Spleen (tissue), 11 donors: ENCODE results near the gene GAS7. TPM values are rescaled to one million over a fixed set of nuclear protein-coding genes. Genes with fewer than 3 reads are reported as not detected.
"Not testable (repeated sequence)": the region's sequence is repeated elsewhere in the genome, so short reads cannot be mapped to it uniquely, and the experiment has no call there.

Source experiments
- DNase-seq: peaks from one replicate; pipeline ENCODE4 v3.0.0-alpha.2; 2020
- H3K27ac ChIP-seq, 8 donors: fragments of 200-600 bp; sonication (generic) in 7 of 8; 1 replicate in 4 of 8; 2 replicates in 4 of 8; pipeline versions ENCODE4 v1.5.0 to v1.8.0; 2016 to 2021; ENCODE audit warnings: inconsistent platforms in 4 of 8, mild to moderate bottlenecking in 4 of 8, moderate library complexity in 1 of 8
- H3K27me3 ChIP-seq, 7 donors: fragments of 200-600 bp; sonication (generic) in 6 of 7; replicated peaks in 1 of 7; 1 replicate in 4 of 7; 2 replicates in 3 of 7; pipeline versions ENCODE4 v1.5.0 to v1.8.0; 2016 to 2021; ENCODE audit warnings: inconsistent platforms in 3 of 7, mild to moderate bottlenecking in 1 of 7
- H3K36me3 ChIP-seq, 6 donors: fragments of 200-600 bp; sonication (generic) in 5 of 6; 1 replicate in 4 of 6; 2 replicates in 2 of 6; pipeline versions ENCODE4 v1.5.0 to v1.8.0; 2016 to 2021; ENCODE audit warnings: inconsistent platforms in 2 of 6
- H3K4me1 ChIP-seq, 6 donors: fragments of 200-600 bp; sonication (generic) in 5 of 6; 1 replicate in 3 of 6; 2 replicates in 3 of 6; pipeline versions ENCODE4 v1.5.0 to v1.8.0; 2016 to 2021; ENCODE audit warnings: inconsistent platforms in 3 of 6
- H3K4me3 ChIP-seq, 8 donors: fragments of 200-600 bp; sonication (generic) in 7 of 8; 1 replicate in 4 of 8; 2 replicates in 4 of 8; pipeline versions ENCODE4 v1.5.0 to v1.8.0; 2016 to 2021; ENCODE audit warnings: inconsistent platforms in 4 of 8, mild to moderate bottlenecking in 4 of 8, moderate library complexity in 2 of 8
- H3K9me3 ChIP-seq, 8 donors: fragments of 200-600 bp; sonication (generic) in 7 of 8; 1 replicate in 4 of 8; 2 replicates in 4 of 8; pipeline versions ENCODE4 v1.5.0 to v1.8.0; 2016 to 2021; ENCODE audit warnings: inconsistent platforms in 4 of 8
- POLR2A ChIP-seq, 3 donors: fragments of 450-650 bp; IDR thresholded peaks; one replicate each; pipeline ENCODE4 v1.5.1; 2017; ENCODE audit warnings: antibody characterized with exemption in 3 of 3, mild to moderate bottlenecking in 1 of 3
- POLR2AphosphoS5 ChIP-seq, 3 donors: sonication (generic); formaldehyde crosslinking; IDR thresholded peaks; one replicate each; pipeline ENCODE4 v1.5.1; 2017; ENCODE audit warnings: antibody characterized with exemption in 3 of 3
- WGBS, 5 donors: extraction: QIAGEN DNeasy Blood & Tissue Kit in 3 of 5; methylation state at CpG; one replicate each; pipeline versions ENCODE4 v1.1.5 to v1.1.7; 2013 to 2018; 5-methylcytosine and 5-hydroxymethylcytosine counted together
- intact Hi-C: fragments of 100-400 bp; cut with DNase I; formaldehyde crosslinking; loops from one replicate; pipeline ENCODE4 v1.15.0; 2023; ENCODE audit warnings: low total_unique reads
- polyA plus RNA-seq, 3 donors: library from polyadenylated mRNA; stranded (reverse); fragments of 200-250 nt; gene quantifications; one replicate each; pipeline ENCODE4 v1.2.1, GENCODE V29; 2013
- total RNA-seq, 7 donors: library from RNA; depleted of rRNA in 3 of 7; stranded (reverse); fragments of >200 nt in 3 of 7; fragmentation: NEBNext Ultra II Directional in 4 of 7; extraction: Animal tissue kit (Norgen Biotek cat#: 25700) in 4 of 7; gene quantifications; one replicate each; pipeline versions ENCODE4 v1.1.0 to v1.2.1, GENCODE V29; 2016 to 2021
- TF ChIP-seq, protein P1 (sequence below), 11 experiments: fragments of 200-600 bp in 7 of 11; fragments of 450-650 bp in 4 of 11; sonication (generic) in 4 of 11; IDR thresholded peaks in 8 of 11; conservative IDR thresholded peaks in 3 of 11; 1 replicate in 7 of 11; 2 replicates in 4 of 11; pipeline versions ENCODE4 v1.4.0 to v1.8.0; 2016 to 2021; ENCODE audit warnings: antibody characterized with exemption in 11 of 11, inconsistent platforms in 4 of 11, mild to moderate bottlenecking in 1 of 11
- donor health status: healthy with polysubstance abuse.
- donor health status: DM: no; HTN: no; CAD: no; lungs with moderate emphysema.
- donor health status: DM: no; HTN: no; CAD: no.
- donor health status: Bipolar disorder and iron deficiency.
- donor health status: healthy.
- donor health status: DM: no; HTN: no; CAD: no.
- donor health status: DM: yes; HTN: yes; CAD: no.

The GAS7 gene
- total and polyA plus RNA-seq, 10 donors, result 4.1 to 127 (median 60.9) TPM

DNA sequence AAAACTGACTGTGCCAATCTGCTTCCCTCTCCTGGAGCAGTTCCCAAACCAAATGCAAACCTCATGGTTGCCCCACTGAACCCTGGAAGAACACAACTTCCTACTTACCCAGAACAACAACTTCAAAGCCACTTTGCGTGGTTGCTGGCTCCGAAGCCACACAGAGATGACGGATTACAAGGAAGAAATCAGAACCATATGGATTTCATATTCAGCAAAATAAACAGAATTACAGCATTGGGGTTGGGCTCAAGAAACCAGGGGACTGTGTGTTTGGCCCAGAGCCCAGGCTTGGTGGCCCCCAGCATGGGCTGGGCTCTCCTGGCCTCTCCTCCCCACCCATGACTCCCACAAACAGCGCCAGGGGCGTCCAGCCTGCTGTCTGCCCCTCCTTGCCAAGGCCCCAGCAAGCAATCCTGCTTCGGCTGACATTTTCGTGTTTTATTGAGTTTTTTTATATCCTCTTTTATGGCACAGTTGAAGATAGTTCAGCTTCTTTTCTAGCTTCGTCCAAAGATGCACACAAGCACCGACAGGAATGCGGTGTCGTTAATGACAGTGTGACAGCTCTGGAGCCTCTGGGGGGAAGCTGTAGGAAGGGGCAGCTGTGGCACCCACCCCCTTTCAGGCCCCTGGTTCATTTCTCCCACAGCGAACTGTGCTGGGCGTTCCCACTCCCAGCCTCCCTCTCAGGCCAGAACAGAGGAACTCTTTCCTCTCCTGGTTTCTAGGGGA, 137.1 kb downstream of the GAS7 start:
- Histone ChIP-seq H3K4me1 (peaks cover 7 to 68% (median 56%) of the 10 kb centered on the region in 6 donors), H3K27me3 (no peaks in the 10 kb centered on the region), H3K27ac (peak overlapping the region in 3 of 8 donors; percentile 24 to 59 (median 30)), H3K36me3 (no peaks in the 10 kb centered on the region), H3K9me3 (peaks cover 0 to 16% (median 9%) of the 10 kb centered on the region in 8 donors), H3K4me3 (no peak overlapping the region)
- intact Hi-C loops, result no loop called here
- DNase-seq, result no peak
- 74 to 88% (median 82%) methylated on average over 13 of the region's 13 CpGs for WGBS, 5 donors
- TF ChIP-seq POLR2A (IDR thresholded peaks at IDR 0.05) (no peak), POLR2AphosphoS5 (IDR thresholded peaks at IDR 0.05) (peak in 1 of 3 donors; percentile 15)

DNA sequence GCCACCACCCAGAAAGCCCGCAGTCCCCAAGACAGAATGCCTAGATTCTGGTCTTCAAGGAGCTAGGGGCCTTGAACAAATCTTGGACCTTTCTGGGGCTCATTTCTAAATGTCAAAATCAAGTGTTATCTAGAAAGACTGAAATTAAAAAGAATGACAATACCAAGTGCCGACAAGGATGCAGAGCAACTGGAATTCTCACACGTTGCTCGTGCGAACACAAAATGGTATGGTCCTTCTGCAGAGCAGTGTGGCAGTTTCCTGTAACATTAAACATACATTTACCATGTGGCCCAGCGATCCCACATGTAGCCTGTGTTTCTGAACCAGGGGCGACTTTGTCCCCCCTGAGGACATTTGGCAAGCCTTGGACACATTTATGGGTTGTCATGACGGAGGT, 137.9 kb downstream of the GAS7 start:
- TF ChIP-seq POLR2AphosphoS5 (IDR thresholded peaks at IDR 0.05) (no peak), POLR2A (IDR thresholded peaks at IDR 0.05) (no peak)
- TF ChIP-seq, protein P1, sequence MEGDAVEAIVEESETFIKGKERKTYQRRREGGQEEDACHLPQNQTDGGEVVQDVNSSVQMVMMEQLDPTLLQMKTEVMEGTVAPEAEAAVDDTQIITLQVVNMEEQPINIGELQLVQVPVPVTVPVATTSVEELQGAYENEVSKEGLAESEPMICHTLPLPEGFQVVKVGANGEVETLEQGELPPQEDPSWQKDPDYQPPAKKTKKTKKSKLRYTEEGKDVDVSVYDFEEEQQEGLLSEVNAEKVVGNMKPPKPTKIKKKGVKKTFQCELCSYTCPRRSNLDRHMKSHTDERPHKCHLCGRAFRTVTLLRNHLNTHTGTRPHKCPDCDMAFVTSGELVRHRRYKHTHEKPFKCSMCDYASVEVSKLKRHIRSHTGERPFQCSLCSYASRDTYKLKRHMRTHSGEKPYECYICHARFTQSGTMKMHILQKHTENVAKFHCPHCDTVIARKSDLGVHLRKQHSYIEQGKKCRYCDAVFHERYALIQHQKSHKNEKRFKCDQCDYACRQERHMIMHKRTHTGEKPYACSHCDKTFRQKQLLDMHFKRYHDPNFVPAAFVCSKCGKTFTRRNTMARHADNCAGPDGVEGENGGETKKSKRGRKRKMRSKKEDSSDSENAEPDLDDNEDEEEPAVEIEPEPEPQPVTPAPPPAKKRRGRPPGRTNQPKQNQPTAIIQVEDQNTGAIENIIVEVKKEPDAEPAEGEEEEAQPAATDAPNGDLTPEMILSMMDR (IDR thresholded peaks at IDR 0.05 in 8 of 11, conservative IDR thresholded peaks at IDR 0.05 in 3 of 11), result no peak
- H3K36me3 ChIP-seq, result no peaks in the 10 kb centered on the region
- intact Hi-C loops, result no loop called here
- no peak for DNase-seq
- H3K27ac ChIP-seq, result peak overlapping the region in 1 of 8 donors; percentile 24
- H3K9me3 ChIP-seq, result peaks cover 0 to 9% (median 5%) of the 10 kb centered on the region in 8 donors
- WGBS, 5 donors, result 95 to 98% (median 96%) methylated on average over 8 of the region's 8 CpGs
- peaks cover 7 to 68% (median 56%) of the 10 kb centered on the region in 6 donors for H3K4me1 ChIP-seq
- no peaks in the 10 kb centered on the region for H3K27me3 ChIP-seq
- no peak overlapping the region for H3K4me3 ChIP-seq

DNA sequence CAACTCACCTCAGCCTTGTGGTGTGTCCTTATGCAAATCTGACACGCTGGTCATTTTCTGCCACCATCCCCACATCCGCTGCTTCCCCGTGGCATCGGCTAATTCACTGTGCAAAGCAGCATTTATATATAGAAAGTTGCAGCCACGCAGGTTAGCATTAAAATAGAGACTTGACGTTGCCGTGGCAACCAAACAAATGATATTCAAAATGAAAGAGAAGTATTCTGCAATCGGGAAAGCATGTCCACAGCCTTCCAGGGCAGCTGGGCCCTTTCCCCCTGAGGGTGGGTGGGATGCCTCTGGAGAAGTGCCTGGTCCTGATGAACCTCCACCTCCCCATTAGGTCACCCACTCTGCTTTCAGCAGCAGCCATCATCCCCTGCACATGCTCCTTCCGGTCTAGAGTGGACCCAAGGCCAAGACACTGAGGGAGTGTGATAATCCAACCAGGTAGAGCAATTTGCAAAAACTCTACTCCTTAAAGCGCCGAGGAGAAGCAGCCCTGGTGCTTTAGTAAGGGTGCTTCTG, 138.7 kb downstream of the GAS7 start:
- Histone ChIP-seq H3K4me3 (no peak overlapping the region), H3K27me3 (no peaks in the 10 kb centered on the region), H3K4me1 (peaks cover 7 to 66% (median 56%) of the 10 kb centered on the region in 6 donors), H3K27ac (no peak overlapping the region), H3K36me3 (no peaks in the 10 kb centered on the region), H3K9me3 (peaks cover 0 to 2% (median 0%) of the 10 kb centered on the region in 8 donors)
- intact Hi-C loops, result no loop called here
- TF ChIP-seq, protein P1 (IDR thresholded peaks at IDR 0.05 in 8 of 11, conservative IDR thresholded peaks at IDR 0.05 in 3 of 11), result no peak
- TF ChIP-seq POLR2A (IDR thresholded peaks at IDR 0.05) (no peak), POLR2AphosphoS5 (IDR thresholded peaks at IDR 0.05) (no peak)
- DNase-seq, result no peak
- 57 to 68% (median 62%) methylated on average over 10 to 11 of the region's 11 CpGs for WGBS, 5 donors

DNA sequence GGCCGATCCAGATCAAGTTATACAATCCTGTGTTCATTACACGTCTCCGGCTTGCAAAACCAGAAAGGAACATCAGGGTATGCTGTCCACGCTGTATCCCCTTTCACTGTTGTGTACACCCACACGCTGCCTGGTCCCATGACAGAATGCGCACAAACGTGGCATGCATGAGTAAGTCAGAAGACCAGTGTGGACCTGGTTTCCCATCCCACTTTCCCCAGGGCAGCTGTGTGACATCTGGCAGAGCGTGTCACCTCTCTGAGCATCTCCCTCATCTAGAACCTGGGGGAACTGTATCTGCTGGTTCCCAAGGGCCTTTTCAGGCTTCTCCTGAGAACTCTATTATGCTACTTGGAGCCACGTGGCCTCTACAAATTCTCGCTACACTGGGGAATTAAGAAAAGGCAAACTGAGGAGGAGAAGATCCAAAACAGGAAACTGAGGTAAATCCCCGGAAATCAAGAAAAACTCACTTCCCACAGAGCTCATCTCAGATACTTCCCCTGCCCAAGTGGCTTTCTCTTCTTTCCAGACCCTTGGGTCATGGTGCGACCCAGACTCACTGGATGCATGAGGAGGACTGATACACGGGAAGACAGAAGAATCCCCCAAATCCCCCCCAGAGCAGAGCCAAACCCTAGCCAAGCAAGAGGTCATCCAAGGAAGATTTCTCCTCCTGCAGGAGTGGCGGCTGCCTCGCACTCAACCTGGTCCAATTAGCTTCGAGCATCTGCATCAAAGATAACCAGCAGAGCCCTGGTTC, 139.3 kb downstream of the GAS7 start:
- 73 to 90% (median 85%) methylated on average over 13 to 16 of the region's 16 CpGs for WGBS, 5 donors
- no peaks in the 10 kb centered on the region for H3K36me3 ChIP-seq
- H3K4me1 ChIP-seq, result peaks cover 7 to 59% (median 52%) of the 10 kb centered on the region in 6 donors
- intact Hi-C loops, result no loop called here
- TF ChIP-seq POLR2AphosphoS5 (IDR thresholded peaks at IDR 0.05), result no peak
- TF ChIP-seq, protein P1 (IDR thresholded peaks at IDR 0.05 in 8 of 11, conservative IDR thresholded peaks at IDR 0.05 in 3 of 11), result no peak
- no peak for TF ChIP-seq POLR2A (IDR thresholded peaks at IDR 0.05)
- no peak for DNase-seq
- H3K27ac ChIP-seq, result no peak overlapping the region
- H3K9me3 ChIP-seq, result no peaks in the 10 kb centered on the region
- no peaks in the 10 kb centered on the region for H3K27me3 ChIP-seq
- no peak overlapping the region for H3K4me3 ChIP-seq

DNA sequence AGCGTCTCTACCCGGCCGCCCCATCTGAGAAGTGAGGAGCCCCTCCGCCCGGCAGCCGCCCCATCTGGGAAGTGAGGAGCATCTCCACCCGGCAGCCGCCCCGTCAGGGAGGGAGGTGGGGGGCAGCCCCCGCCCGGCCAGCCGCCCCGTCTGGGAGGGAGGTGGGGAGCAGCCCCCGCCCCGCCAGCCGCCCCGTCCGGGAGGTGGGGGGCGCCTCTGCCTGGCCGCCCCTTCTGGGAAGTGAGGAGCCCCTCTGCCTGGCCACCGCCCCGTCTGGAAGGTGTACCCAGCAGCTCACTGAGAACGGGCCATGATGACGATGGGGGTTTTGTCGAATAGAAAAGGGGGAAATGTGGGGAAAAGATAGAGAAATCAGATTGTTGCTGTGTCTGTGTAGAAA, 140.9 kb downstream of the GAS7 start:
- intact Hi-C loops, DNase-seq, H3K36me3 ChIP-seq, H3K4me3 ChIP-seq, H3K9me3 ChIP-seq, H3K27me3 ChIP-seq, H3K27ac ChIP-seq: not testable (repeated sequence)
- peaks cover 0 to 54% (median 35%) of the 10 kb centered on the region in 6 donors for H3K4me1 ChIP-seq
- 88 to 97% (median 93%) methylated on average over 13 to 25 of the region's 25 CpGs for WGBS, 5 donors
